Breast epithelium (tissue), 4 donors: ENCODE results near the gene RGS7. TPM values are rescaled to one million over a fixed set of nuclear protein-coding genes. Genes with fewer than 3 reads are reported as not detected.

ENCODE experiments used
- DNase-seq, 2 donors: peaks; one replicate each; pipeline ENCODE4 v3.0.0-alpha.2; 2019; ENCODE audit warnings: low spot score in 2 of 2
- H3K27ac ChIP-seq, 2 donors: fragments of 200-600 bp; sonication (generic) in 1 of 2; one replicate each; pipeline ENCODE4 v1.5.1; 2016 to 2019; ENCODE audit warnings: mild to moderate bottlenecking in 1 of 2
- H3K27me3 ChIP-seq, 2 donors: fragments of 200-600 bp; sonication (generic) in 1 of 2; one replicate each; pipeline versions ENCODE4 v1.5.1 to v1.6.0; 2017 to 2019; ENCODE audit warnings: control low read depth in 1 of 2, mild to moderate bottlenecking in 1 of 2
- H3K36me3 ChIP-seq: fragments of 200-600 bp; one replicate; pipeline ENCODE4 v1.5.1; 2019
- H3K4me1 ChIP-seq, 2 donors: fragments of 200-600 bp; sonication (generic); one replicate each; pipeline ENCODE4 v1.5.1; 2016 to 2019; ENCODE audit warnings: control low read depth in 1 of 2
- H3K4me3 ChIP-seq, 3 donors: fragments of 200-600 bp; sonication (generic); 1 replicate in 2 of 3; 2 replicates in 1 of 3; pipeline ENCODE4 v1.5.1; 2016 to 2019; ENCODE audit warnings: mild to moderate bottlenecking in 3 of 3, moderate library complexity in 2 of 3
- H3K9me3 ChIP-seq, 2 donors: fragments of 200-600 bp; sonication (generic) in 1 of 2; one replicate each; pipeline ENCODE4 v1.5.1; 2016 to 2019; ENCODE audit warnings: control low read depth in 1 of 2
- POLR2A ChIP-seq: fragments of 450-650 bp; IDR thresholded peaks from one replicate; pipeline ENCODE4 v1.6.1; 2016; ENCODE audit warnings: antibody characterized with exemption, mild to moderate bottlenecking, moderate library complexity
- POLR2AphosphoS5 ChIP-seq, 3 donors: sonication (generic); formaldehyde crosslinking; IDR thresholded peaks; one replicate each; pipeline ENCODE4 v1.6.1; 2017; ENCODE audit warnings: antibody characterized with exemption in 3 of 3
- intact Hi-C: fragments of 100-400 bp; cut with DNase I; formaldehyde crosslinking; loops from one replicate; pipeline ENCODE4 v1.15.1; 2023; ENCODE audit warnings: low total_unique reads
- total RNA-seq, 3 donors: library from RNA; depleted of rRNA; stranded (reverse); fragments of >200 nt; gene quantifications; one replicate each; pipeline ENCODE4 v1.1.0, GENCODE V29; 2016
- TF ChIP-seq, protein P1 (sequence below), 3 donors: fragments of 450-650 bp; IDR thresholded peaks; one replicate each; pipeline ENCODE4 v1.5.1; 2016 to 2017; ENCODE audit warnings: antibody characterized with exemption in 3 of 3, mild to moderate bottlenecking in 3 of 3, moderate library complexity in 3 of 3

The RGS7 gene
- total RNA-seq, 3 donors from 2014 or later = 0.16 TPM; not detected in 2

DNA sequence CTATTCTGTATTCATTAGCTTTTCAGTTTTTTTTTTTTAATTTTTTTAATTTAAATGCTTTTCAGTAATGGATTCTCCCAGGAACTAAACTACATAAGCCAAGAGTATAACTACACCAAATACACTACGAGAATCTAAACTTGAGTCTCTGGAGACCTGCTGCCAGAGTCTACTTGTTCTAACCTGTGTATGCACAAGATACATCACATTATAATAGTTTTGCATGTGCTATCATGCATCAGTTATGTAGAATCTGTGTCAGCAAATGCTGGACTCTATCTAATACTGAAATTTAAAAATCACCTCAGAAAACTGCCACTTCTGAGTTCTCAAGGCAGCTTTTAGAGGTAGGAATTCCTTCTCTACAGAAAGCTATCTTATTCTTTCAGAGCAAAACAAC is 598.7 kb downstream of the RGS7 start:
- Histone ChIP-seq H3K27me3 (no peaks in the 10 kb centered on the region), H3K4me1 (no peaks in the 10 kb centered on the region), H3K27ac (no peak overlapping the region), H3K4me3 (no peak overlapping the region), H3K9me3 (no peaks in the 10 kb centered on the region), H3K36me3 (no peaks in the 10 kb centered on the region)
- intact Hi-C loops = no loop called here
- DNase-seq = no peak
- no peak for TF ChIP-seq POLR2AphosphoS5 (IDR thresholded peaks at IDR 0.05)
- TF ChIP-seq, protein P1, sequence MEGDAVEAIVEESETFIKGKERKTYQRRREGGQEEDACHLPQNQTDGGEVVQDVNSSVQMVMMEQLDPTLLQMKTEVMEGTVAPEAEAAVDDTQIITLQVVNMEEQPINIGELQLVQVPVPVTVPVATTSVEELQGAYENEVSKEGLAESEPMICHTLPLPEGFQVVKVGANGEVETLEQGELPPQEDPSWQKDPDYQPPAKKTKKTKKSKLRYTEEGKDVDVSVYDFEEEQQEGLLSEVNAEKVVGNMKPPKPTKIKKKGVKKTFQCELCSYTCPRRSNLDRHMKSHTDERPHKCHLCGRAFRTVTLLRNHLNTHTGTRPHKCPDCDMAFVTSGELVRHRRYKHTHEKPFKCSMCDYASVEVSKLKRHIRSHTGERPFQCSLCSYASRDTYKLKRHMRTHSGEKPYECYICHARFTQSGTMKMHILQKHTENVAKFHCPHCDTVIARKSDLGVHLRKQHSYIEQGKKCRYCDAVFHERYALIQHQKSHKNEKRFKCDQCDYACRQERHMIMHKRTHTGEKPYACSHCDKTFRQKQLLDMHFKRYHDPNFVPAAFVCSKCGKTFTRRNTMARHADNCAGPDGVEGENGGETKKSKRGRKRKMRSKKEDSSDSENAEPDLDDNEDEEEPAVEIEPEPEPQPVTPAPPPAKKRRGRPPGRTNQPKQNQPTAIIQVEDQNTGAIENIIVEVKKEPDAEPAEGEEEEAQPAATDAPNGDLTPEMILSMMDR (IDR thresholded peaks at IDR 0.05) = no peak

DNA sequence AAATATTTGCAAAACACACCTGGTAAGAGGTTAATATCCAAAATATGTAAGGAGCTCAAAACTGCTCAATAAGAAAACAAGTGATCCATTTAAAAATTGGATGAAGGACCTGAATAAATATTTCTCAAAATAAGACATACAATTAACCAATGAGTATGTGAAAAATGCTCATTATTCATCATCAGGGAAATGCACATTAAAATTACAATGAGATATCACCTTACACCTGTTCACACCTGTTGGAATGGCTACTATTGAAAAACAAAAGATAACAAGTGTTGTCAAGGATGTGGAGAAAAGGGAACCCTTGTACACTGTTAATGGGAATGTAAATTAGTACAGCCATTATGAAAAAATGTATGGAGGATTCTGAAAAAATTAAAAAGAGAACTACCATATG is 609.1 kb downstream of the RGS7 start:
- no peaks in the 10 kb centered on the region for H3K9me3 ChIP-seq
- no peak for DNase-seq
- TF ChIP-seq, protein P1 (IDR thresholded peaks at IDR 0.05) = no peak
- TF ChIP-seq POLR2AphosphoS5 (IDR thresholded peaks at IDR 0.05) (no peak), POLR2A (no peak)
- H3K27me3 ChIP-seq = no peaks in the 10 kb centered on the region
- no peaks in the 10 kb centered on the region for H3K4me1 ChIP-seq
- intact Hi-C loops = no loop called here
- no peaks in the 10 kb centered on the region for H3K36me3 ChIP-seq
- no peak overlapping the region for H3K27ac ChIP-seq
- no peak overlapping the region for H3K4me3 ChIP-seq

DNA sequence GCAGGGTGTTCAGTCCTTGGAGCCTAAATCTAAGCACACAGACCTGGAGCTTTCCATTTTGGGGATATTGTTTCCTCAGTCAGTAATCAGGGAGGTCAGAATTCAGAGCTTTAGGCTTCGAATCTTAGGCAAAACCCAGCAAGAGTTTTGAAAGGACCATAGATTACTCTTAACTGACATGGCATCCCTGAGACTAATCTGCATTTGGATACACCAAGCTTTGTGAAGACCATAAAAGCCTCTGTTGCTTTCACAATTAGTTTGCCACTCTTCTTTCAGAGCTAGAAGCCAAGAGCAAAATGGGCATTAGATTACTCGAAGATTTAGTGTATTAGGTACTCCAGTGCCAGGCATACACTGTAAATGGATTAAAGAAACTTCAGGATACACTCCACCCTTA is 613.3 kb downstream of the RGS7 start:
- intact Hi-C loops = no loop called here
- Histone ChIP-seq H3K4me3 (no peak overlapping the region), H3K4me1 (no peaks in the 10 kb centered on the region), H3K27ac (no peak overlapping the region), H3K9me3 (no peaks in the 10 kb centered on the region), H3K27me3 (no peaks in the 10 kb centered on the region), H3K36me3 (no peaks in the 10 kb centered on the region)
- DNase-seq = no peak
- TF ChIP-seq POLR2AphosphoS5 (IDR thresholded peaks at IDR 0.05) = no peak
- TF ChIP-seq, protein P1 (IDR thresholded peaks at IDR 0.05) = no peak
- no peak for TF ChIP-seq POLR2A

DNA sequence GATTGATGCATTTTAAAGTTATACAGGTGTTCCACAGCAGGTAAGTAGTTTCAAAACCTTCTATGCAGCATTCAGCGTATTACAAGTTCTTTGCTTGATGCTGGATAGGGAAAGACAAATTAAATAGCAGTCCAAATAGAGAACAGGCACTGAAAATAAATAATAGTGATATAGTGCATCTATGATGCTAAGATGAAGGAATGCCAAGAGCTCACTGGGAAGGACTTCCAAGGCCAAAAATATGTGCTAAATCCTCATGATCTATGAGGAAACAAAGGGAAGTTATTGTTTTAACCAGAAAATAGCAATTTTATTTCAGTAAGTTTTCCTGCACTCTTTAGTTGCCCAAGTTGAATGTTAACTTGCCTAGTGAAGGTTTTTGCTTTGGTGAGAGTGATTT is 617.3 kb downstream of the RGS7 start:
- no peaks in the 10 kb centered on the region for H3K36me3 ChIP-seq
- no peaks in the 10 kb centered on the region for H3K9me3 ChIP-seq
- H3K4me1 ChIP-seq = no peaks in the 10 kb centered on the region
- H3K4me3 ChIP-seq = no peak overlapping the region
- no peak overlapping the region for H3K27ac ChIP-seq
- no peak for DNase-seq
- no peaks in the 10 kb centered on the region for H3K27me3 ChIP-seq
- intact Hi-C loops = no loop called here
- TF ChIP-seq POLR2A = no peak
- TF ChIP-seq, protein P1 (IDR thresholded peaks at IDR 0.05) = no peak
- no peak for TF ChIP-seq POLR2AphosphoS5 (IDR thresholded peaks at IDR 0.05)

DNA sequence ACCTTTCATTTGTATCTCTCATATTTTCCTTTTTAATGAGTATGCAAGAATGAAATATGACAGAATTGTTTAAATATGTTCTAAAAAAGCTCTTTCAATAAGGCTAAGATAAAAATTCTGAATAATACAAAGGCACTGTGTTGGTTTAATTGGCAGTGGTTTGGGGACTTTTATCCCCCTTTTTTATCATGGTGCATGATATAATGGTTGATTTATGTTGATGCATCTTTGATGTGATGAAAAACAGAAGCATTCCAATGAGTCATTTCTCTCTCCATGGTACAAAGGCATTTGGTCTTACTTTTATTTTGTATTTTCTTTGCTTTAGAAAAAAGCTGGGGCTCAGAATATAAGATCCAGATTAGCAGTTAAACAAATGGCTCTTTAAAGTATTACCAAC is 617.9 kb downstream of the RGS7 start:
- no peak overlapping the region for H3K4me3 ChIP-seq
- intact Hi-C loops = no loop called here
- H3K27me3 ChIP-seq = no peaks in the 10 kb centered on the region
- H3K36me3 ChIP-seq = no peaks in the 10 kb centered on the region
- no peaks in the 10 kb centered on the region for H3K9me3 ChIP-seq
- H3K4me1 ChIP-seq = no peaks in the 10 kb centered on the region
- H3K27ac ChIP-seq = no peak overlapping the region
- TF ChIP-seq, protein P1 (IDR thresholded peaks at IDR 0.05) = no peak
- TF ChIP-seq POLR2A = no peak
- DNase-seq = no peak
